Effector CD4-positive, alpha-beta T cell (primary cell): ENCODE results near the gene PXDC1.
"Not testable (repeated sequence)": the region's sequence is repeated elsewhere in the genome, so short reads cannot be mapped to it uniquely, and the experiment has no call there.

Experiments
- DNase-seq: peaks from one replicate; pipeline ENCODE4 v3.0.0-alpha.2; 2020

Gene PXDC1

DNA sequence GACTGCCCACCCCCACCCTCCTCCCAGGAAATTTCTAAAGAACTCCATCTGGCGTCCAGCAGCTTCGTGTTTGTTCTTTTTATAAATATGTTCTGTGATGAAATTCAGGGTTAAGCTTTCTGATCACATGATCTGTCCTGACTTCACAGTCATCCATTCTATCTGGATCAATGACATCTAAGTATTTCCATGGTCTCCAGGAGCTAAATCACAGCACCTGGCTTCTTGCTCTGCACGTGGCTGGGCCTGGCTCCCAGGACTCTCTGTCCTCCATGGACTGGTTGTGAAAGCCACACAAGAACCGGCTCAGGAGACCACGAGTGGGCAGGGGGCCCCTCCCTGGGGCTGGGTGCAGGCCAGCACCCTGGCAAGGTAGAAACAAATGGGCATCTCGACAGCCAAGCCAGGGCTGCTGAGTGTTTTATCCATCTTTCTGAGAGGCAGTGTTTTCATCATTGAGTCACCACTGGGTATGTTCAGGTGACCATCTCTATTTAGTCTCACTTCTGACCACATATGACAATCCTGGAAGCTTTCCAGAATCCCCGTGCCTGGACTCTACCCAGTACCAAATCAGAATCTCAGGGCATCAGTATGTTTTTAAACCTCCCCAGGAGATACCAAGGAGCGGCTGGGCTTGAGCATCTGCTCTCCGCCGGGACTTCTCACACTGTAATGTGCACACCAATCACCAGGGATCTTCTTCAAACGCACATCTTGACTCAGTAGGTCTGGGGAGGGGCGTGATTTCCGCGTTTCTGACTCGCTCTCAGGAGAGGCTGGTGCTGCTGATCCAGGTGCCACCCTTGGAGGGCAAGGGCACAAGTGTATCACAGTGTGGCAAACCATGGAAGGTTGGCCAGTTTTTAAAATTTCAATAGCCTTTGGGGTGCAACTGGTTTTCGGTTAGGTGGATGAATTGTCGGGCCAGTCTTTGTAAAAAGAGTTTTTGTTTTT is 31.6 kb upstream of the PXDC1 start:
- no peak for DNase-seq

DNA sequence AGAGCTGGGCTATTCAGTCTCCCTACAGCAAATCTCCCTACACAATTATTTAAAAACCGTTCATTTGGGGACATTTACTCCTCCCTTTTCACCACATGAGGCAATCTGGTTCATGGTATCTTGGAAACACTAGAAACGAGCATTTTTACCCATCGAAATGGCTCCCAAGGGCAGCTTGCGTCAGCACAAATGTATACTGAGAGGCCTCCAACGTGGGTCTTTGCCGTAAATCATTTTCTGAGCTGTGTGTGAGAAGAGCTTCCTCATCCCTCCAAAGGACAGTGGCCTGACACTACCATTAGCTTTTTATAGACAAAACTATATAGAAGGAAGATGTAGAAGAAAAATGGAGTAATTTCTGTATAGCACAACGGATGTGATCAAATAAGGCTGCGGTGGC is 30.0 kb upstream of the PXDC1 start:
- no peak for DNase-seq

DNA sequence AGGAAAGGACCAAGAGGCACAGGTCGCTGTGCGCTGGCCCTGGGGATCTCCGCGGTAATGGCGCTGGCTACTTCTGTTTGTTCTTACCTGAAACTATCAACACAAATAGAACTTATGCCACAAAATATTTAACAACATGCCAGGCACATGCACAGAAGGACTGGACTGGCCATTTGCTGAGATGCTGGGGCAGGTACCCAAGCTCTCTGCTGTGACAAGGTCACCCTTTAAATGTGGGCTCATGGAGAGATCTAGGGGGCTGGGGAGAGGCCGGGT is 28.0 kb upstream of the PXDC1 start:
- DNase-seq: no peak

DNA sequence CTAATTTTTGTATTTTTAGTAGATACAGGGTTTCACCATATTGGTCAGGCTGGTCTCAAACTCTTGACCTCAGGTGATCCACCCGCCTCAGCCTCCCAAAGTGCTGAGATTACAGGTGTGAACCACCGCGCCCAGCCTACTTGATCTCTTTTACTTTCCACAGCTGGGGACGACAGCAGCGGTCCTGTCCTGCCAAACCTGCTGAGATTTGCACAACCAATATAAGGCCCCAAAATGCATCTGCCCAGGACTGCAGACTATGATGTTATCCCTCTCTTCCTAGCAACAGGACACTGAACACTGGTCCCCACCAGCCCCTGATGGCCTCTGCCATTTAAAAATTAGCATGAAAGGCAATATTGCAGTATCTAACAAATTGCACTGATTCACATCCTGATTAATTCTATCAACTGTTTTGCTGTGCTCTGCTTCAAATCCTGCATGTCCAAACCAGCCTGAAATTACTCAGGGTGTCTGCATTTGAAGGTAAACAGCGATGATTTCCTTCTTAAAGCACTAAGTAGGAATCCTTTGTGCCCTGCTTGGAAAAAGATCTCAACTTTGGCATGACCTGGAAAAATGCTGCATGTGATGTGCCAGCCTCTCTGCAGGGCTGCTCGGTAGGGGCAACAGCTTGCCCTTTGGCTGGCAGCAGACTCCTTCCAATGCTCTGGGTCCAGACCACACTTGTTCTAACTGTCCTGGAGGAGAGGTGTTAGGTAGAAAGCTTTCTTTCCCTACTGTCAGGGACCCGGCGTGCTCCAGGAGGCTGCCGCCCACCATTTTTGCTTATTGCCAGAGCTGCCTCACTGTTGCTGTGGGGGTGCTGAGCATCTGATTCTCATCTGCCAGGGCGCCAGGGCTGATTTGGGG is 27.4 kb upstream of the PXDC1 start:
- no peak for DNase-seq

DNA sequence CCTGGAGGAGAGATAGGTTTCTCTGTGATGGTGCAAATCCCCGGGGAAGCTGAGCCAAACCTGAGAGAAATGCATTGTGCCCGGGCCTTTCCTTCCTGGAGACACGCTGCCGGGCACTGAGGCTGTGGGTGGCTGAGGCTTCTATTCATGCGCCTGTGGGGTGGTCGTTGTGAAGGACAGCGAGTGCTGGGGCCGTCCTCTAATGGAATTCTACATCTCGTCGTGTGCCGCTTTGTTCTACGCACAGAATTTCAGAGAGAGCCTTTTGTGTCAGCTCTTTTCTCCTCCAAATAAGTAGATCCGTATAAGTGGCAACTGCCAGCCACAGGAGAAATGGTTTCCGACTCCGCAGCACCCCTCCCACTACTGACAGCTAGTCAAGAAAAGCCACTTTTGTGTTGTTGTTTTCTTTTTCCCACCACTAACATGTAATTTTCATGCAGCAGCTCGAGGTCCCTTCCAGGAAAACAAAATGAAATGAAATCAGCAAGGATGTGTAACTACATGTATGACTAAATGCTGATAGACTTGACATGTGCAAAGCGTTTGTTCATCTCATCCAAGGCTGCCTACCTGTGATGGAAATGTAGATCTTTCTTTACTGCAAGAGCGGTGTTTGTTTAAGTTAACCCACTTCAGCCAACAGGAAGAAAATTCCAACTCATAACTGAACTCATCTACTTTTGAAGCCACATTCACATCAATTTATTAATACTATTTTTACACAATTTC is 26.4 kb upstream of the PXDC1 start:
- DNase-seq: no peak

DNA sequence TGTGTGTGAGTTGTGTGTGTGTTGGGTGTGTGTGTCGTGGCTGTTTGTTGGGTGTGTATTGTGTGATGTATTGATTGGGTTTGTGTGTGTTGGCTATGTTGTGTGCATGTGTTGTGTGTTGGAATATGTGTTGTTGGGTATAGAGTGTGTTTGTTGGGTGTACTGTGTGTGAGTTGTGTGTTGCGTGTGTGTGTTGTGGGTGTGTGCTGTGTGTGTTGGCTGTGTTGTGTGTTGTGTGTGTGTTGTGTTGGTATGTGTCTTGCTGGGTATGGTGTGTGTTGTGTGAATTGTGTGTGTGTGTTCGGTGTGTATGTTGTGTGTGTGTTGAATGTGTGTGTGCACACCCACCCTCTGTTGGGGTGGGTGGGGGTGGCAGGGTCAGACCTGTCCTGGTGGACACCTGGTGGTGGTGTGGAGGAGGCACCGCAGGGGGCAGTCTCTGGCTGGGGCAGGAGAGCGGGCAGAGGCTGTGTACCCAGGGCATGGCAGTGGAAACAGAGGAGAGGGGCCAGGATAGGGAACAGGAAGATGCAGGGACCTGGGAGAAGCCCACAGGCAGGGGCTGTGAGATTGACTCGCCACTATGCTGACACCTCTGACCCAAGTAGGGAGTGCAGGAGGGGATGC is 25.5 kb upstream of the PXDC1 start:
- DNase-seq: no peak

DNA sequence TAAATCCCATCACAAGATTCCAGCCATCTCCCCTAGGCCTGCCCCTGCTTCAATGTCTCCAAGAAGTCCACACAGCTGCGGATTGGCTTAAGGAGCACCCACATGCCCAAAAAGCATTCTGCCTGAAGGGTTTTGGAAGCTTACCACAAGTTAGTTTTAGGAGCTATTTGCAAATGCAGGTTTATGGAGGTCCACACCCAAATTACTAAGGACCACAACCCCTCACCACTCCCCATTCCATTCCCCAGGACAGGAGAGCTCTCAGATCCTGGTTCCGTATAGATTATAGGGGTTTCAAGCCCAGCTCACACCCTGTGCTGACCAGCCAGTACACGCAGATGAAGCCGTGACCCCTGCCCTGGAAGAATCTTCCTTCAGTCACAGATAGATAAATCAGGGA is 24.3 kb upstream of the PXDC1 start:
- DNase-seq: no peak

DNA sequence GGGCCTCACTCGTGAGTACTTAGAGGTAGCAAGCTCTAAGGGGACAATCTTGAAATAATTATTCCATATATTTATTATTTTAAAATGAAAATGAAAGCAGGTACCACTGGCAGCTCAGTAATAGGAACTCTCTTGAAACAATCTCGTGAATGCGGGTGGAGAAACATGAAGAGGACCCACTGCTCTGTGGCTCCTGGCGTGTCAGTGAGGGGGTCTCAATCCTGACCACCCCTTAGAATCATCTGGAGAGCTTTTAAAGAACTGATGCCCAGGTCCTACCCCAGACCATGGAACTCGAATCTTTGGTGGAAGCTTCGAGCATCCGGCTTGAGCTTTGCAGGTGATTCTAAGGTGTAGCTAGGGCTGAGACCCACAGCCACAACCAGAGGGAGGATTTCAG is 23.9 kb upstream of the PXDC1 start:
- no peak for DNase-seq

DNA sequence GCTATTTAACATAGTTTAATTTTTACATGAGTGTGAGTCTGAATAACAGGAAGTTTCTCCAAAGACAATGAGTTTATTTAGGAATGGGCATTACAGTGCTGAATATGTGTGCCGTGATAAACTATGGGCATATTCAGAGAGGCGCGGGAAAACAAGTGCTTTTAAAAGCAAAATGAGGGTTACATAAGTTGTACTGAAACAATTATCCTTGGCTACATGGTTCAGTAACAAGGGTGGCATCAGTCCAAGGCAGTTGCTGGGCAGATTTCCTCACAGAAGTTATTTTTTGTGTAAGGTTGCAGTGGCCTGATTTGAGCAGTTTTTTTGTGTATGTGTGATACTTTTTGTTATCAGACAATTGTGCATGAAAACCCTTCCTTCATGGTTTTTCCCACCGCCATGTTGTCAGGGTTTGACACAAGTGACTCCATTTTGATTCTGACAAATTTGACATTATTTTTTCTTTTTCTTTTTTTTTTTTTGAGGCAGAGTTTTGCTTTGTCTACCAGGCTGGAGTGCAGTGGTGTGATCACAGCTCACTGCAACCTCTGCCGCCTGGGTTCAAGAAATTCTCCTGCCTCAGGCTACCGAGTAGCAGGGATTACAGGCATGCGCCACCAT is 22.3 kb upstream of the PXDC1 start:
- no peak for DNase-seq

DNA sequence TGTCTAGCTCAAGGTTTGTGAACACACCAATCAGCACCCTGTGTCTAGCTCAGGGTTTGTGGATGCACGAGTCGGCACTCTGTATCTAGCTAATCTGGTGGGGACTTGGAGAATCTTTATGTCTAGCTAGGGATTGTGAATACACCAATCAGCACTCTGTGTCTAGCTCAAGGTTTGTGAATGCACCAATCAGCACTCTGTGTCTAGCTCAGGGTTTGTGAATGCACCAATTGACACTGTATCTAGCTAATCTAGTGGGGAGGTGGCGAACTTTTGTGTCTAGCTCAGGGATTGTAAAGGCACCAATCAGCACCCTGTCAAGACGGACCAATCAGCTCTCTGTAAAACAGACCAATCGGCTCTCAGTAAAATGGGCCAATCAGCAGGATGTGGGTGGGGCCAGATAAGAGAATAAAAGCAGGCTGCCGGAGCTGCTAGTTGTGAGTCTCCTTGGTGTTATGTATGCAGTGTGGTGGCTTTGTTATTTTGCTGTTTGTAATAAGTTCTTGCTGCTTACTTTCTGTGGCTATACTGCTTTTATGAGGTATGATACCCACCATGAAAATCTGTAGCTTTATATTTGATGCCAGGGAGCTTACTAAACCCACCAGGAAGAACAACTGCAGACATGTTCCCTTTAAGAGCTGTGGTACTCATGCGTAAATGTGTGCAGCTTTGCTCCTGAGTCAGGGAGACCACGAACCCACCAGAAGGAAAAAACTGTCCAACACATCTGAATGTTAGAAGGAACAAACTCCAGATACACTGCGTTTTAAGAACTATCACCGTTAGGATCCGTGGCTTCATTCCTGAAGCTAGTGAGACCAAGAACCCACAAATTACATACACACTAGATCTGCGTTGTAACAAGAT is 20.9 kb upstream of the PXDC1 start:
- DNase-seq: not testable (repeated sequence)

DNA sequence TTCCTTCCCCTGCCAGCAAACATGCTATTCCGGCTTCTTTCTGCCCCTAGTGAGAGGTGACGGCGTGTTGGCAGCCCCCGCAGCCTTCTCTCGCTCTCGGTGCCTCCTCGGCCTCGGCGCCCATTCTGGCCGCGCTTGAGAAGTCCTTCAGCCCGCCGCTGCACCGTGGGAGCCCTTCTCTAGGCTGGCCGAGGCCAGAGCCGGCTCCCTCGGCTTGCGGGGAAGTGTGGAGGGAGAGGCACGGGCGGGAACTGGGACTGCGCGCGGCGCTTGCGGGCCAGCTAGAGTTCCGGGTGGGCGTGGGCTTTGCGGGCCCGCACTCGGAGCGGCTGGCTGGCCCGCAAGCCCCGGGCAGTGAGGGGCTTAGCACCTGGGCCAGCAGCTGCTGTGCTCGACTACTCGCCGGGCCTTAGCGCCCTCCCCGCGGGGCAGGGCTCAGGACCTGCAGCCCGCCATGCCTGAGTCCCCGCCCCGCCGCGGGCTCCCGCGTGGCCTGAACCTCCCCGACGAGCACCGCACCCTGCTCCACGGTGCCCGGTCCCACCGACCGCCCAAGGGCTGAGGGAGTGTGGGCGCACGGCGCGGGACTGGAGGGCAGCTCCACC is 20.0 kb upstream of the PXDC1 start:
- no peak for DNase-seq

DNA sequence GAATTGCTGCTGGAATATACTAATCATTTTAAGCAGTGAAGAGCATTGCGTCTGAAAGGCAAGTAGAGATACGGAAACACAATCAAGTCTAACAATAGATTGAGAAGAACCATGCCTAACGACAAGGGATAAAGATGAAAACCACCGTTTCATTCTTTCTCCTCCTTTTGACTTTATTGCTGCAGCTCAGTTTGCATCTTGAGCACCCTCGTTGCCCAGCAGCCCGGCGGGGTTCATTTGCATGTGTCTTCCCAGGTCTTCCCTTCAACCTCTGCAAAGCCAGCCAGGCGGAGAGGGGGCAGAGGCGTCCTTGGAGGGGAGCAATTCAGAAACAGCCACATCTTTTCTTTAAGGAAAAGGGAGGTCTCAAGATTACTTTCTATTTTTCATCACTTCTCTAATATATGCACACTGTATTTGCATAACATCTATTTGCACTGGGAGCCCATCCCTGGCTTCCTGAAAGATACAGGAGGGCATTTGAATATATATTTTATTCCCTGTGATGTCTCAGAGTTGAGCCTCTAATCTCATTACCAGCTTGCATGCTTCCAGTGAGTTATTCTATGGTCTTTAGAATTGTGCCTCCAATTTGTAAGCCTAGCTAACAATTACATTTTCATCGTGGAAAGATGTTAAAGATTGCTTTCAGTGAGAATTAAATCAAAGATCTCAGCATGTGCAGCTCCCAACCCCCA is 18.7 kb upstream of the PXDC1 start:
- no peak for DNase-seq

DNA sequence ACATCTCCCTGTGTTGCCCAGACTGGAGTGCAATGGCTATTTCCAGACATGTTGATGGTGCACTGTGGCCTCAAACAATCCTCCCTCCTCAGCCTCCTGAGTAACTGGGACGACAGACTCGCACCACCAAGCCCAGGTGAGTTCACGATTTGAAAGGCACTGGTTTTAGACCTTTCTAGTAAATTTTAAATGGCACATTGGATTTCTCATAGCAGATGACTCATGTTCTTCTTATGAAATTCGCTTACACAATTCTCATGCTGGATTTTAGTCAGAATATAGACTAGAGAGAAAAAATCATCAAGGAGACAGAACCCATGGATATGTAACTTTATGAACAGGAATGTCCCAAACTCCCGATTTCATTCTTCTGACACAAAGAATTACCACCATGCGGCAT is 18.1 kb upstream of the PXDC1 start:
- no peak for DNase-seq

DNA sequence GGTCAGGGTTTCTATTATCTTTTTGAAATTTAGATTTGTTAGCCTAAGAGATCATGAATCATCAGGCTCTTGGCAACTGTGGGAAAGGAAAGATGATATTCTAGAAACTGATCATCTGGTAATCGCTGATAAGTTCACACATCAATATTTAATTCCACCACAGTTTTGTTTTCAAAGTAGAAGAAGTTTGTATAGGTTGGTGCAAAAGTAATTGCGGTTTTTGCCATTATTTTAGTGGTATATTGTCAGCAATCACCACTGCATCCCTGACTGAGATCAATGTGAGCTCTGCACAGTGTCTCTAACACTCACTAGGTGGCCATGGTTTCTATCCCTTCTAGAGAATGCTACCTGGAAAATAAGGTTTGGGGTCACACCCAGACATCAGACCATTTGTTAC is 17.0 kb upstream of the PXDC1 start:
- no peak for DNase-seq

DNA sequence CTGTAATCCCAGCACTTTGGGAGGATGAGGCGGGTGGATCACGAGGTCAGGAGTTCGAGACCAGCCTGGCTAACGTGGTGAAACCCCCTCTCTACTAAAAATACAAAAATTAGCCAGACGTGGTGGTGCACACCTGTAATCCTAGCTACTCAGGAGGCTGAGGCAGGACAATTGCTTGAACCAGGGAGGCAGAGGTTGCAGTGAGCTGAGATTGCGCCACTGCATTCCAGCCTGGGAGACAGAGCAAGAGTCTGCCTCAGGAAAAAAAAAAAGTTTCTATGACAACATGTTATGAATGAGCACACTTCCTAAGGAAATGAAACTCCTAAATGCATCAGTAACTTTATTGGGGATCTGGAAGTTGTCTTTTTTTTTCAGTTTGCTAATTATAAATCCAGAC is 16.0 kb upstream of the PXDC1 start:
- not testable (repeated sequence) for DNase-seq

DNA sequence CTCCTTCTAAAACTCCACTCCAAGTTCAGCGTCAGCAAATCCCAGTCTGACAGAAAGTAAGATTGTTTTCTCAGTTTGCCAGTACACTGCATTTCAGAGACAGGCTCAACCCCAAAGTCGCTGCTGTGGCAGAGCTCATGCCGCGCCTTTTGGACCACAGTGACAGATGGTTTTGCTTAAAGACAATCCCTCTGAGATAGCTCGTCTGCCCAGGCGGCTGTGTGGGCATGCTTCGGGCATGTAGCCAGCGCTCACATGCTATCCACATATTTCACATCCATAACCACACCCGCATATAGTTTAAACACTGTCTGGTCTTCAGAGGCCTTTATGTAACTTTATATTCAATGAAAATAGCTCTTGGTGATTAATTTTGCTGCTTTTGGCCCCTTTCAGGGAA is 14.7 kb upstream of the PXDC1 start:
- no peak for DNase-seq

DNA sequence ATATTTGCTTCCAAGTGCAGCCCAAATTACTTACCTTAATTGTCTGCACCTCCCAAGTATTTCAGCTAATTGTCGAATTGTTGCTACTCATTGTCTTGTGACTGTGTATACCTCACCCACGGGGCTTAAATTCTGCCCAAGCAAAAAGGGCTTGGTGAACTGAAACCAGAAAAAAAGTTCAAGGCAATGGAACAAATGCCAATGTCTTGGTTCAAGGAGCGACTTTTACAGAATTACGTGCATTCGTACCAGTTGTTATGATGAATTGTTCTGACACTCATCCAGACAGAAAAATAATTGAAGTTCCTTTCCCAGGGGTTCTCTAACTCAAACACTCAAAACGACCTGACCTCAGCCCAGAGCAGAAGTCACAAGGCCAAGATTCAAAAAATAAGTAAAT is 13.9 kb upstream of the PXDC1 start:
- DNase-seq: no peak

DNA sequence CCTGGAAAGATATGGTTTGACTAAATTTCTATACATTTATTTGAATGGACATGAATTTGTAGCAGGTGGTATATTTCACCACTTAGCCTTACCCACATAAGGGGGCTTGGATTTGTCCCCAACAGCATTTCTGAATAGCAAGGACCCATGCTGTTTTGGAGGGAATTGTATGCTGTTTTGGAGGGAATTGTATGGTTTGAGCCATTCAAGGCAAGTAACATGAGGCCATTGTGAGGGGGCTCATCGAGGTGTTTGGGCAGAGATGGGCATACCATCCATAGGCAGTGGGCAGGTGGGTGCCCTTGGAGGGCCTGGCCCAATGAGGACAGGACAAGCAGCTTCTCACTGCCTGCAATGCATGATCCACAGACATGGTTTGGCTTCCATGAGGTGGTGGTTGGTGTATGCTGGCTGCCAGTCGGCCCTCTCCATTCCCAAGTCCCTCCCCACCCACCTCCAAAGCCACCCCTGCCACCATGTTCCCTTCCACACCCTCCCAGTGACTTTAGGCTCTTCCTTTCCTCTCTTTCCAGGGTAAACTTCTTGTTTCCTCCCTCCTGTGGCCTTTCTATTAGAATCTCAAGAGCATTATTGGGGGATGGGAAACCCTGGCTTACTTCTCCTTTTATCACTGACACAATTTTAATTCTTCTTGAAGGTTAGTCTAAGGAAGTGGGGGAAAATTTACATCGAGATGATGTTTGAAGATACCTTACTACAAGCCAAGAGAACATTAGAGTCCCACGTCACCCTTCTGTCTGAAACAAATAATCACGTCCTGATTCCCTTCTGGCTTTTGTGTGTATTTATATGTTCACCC is 13.2 kb upstream of the PXDC1 start:
- no peak for DNase-seq

DNA sequence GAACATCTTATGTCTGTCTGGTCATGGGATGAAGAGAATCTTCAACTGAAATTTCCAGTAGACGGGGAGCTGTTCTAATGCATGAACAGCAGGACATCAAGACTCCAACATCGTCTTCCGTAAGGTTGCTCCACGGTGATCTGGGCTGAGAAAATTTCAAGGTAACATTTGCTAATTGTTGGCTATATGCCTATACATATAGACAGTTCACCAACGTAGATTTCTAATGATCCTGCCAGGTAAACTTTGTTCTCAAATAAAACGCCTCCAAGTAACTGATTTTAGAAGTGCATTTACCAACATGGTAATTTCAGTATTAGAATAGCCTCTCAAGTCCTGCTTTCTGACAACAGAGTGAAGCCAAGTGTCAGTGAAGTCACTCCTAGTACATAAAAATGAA is 11.3 kb upstream of the PXDC1 start:
- no peak for DNase-seq

DNA sequence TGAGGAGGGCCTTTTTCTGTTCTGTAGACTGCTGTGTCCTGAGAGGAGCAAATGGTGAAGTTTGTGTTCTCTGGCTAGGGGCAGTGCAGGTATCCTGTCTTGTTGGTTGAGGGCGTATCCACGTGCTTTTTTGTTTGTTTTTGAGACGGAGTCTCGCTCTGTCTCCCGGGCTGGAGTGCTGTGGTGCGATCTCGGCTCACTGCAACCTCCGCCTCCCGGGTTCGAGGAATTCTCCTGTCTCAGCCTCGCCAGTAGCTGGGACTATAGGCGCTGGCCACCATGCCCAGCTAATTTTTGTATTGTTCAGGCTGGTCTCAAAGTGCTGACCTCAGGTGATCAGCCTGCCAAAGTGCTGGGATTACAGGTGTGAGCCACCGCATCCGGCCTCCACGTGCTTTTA is 10.8 kb upstream of the PXDC1 start:
- no peak for DNase-seq
